ENCODE measurements around the gene CHAC2. TPM values are rescaled to one million over a fixed set of nuclear protein-coding genes. Genes with fewer than 3 reads are reported as not detected.

Gene CHAC2
- total RNA-seq, 1 donor from 2014 or later = 4.5 TPM

DNA sequence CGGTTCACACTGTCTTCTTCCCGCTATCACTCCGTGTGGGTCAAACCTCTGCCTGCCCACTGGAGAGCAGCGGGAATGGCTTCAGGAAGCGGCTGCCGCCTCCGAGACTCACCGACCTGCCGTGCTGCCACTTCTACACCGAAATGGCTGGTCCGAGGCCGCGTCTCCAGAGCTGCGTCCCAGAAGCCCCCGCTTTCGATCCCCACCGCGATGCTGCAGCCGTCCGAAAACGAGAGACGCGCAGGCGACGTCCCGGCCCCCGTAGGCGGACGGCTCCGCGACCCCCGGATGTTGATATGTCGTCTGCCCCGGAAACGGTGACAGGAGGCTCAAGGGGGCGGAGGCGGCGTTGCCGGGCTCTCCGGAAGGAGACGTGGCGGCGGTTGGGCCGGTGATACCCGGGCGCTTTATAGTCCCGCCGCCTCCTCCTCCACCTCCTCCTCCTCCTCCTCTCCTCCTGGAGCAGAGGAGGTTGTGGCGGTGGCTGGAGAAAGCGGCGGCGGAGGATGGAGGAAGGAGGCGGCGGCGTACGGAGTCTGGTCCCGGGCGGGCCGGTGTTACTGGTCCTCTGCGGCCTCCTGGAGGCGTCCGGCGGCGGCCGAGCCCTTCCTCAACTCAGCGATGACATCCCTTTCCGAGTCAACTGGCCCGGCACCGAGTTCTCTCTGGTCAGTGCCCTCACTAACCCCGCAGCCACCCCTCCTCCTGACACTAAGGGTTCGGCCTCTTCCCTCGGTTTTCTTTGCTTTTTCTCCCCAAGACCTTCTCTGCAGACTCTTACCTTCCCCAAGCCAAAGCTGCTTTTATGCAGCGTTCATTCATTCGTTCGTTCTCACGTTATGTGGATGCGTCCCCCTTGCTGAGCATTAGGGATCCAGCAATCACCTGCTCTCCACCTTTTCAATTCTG lies 19.4 kb downstream of the CHAC2 start, which contains the start of the genes ASB3 and ERLEC1:
Gene ASB3 (minus strand): TSS at position 249 of the 909 bp plus-strand sequence. CDS start 21,381 bp downstream, outside the sequence.
Gene ERLEC1 (plus strand): TSS at position 340 of the 909 bp plus-strand sequence. CDS start 167 bp downstream, at position 507.
- Mint-ChIP-seq H3K36me3 (peaks cover 5% of the 10 kb centered on the region), H3K9me3 (no peaks in the 10 kb centered on the region), H3K27me3 (ENCODE audit: insufficient read depth, low read depth) (peaks cover 2% of the 10 kb centered on the region), H3K27ac (peak within 1 kb of the TSS; percentile 98), H3K4me1 (peaks cover 33% of the 10 kb centered on the region), H3K4me3 (peak within 1 kb of the TSS; percentile 98)
- no peak for TF ChIP-seq EZH2phosphoT487 (IDR thresholded peaks at IDR 0.05)
- TF ChIP-seq EZH2 (IDR thresholded peaks at IDR 0.05) = peak; percentile 40
- TF ChIP-seq, protein P1, sequence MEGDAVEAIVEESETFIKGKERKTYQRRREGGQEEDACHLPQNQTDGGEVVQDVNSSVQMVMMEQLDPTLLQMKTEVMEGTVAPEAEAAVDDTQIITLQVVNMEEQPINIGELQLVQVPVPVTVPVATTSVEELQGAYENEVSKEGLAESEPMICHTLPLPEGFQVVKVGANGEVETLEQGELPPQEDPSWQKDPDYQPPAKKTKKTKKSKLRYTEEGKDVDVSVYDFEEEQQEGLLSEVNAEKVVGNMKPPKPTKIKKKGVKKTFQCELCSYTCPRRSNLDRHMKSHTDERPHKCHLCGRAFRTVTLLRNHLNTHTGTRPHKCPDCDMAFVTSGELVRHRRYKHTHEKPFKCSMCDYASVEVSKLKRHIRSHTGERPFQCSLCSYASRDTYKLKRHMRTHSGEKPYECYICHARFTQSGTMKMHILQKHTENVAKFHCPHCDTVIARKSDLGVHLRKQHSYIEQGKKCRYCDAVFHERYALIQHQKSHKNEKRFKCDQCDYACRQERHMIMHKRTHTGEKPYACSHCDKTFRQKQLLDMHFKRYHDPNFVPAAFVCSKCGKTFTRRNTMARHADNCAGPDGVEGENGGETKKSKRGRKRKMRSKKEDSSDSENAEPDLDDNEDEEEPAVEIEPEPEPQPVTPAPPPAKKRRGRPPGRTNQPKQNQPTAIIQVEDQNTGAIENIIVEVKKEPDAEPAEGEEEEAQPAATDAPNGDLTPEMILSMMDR (IDR thresholded peaks at IDR 0.05) = no peak
- peak within 1 kb of the TSS; percentile 88 for H3K27ac ChIP-seq
- H2AFZ ChIP-seq (replicated peaks) = peak within 1 kb of the TSS; percentile 95
- no peaks in the 10 kb centered on the region for H3K36me3 ChIP-seq
- H3K9ac ChIP-seq = peak within 1 kb of the TSS; percentile 86
- peak; percentile 95 for DNase-seq (ENCODE audit: low spot score)
- peak within 1 kb of the TSS; percentile 75 for H3K4me3 ChIP-seq
- H3K79me2 ChIP-seq (ENCODE audit: low read depth) = peaks cover 96% of the 10 kb centered on the region
- peaks cover 39% of the 10 kb centered on the region for H4K20me1 ChIP-seq (ENCODE audit: low read depth)
- H3K4me1 ChIP-seq = peaks cover 21% of the 10 kb centered on the region
- H3K4me2 ChIP-seq = peak within 1 kb of the TSS; percentile 100
- no peaks in the 10 kb centered on the region for H3K27me3 ChIP-seq
- peaks cover 13% of the 10 kb centered on the region for H3F3A ChIP-seq (ENCODE audit: low read depth)
- no peaks in the 10 kb centered on the region for H3K9me3 ChIP-seq (ENCODE audit: low read depth)

DNA sequence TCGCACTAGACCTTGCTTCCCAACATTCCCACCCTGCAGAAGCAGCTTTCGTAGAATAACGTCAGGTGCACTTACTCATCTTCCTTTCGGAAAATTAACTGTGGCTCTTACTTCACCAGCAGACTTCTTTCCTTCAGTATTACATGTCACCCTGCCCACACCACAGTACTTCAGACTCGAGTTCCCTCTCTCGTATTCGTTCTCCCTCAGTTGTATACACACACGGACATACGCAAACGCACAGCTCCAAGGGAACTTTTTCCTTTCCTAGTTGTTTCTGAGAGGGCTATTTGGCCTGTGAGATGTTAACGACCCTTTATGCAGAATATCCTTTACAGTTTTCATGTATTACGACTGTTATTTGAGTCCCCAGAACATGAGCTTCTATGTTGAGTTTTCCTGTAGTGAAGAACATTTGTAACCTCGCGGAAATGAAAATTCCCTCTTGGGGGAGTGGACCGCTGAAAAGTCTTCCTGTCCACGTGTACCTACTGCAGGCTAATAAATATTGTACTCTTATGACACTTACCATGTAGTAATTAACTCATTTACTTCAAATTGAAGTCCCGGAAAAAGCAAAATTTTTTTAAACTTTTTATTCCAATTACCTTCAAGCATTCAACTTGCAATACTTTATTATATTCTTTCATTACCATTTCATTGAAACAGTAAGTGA lies 20.1 kb downstream of the CHAC2 start:
- H3K79me2 ChIP-seq (ENCODE audit: low read depth) = peaks cover 96% of the 10 kb centered on the region
- no peaks in the 10 kb centered on the region for H3K27me3 ChIP-seq
- no peak for DNase-seq (ENCODE audit: low spot score)

DNA sequence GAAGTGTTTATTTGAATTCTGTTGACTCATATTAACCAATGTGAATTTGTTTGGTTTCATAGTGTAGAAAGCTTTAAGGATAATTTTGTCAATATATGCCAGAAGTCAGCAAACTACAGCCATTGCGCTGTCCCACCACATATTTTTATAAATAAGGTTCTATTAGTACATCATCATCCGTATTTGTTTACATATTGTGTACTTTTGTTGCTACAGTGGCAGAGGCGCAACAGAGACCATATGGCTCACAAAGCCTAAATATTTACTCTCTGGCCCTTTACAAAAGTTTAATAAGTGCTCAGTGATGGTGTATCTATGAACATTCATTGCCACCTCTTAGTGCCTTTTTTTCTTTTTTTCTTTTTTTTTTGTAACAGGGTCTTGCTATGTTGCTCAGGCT lies 25.7 kb downstream of the CHAC2 start:
- Histone ChIP-seq H3F3A (ENCODE audit: low read depth) (no peaks in the 10 kb centered on the region), H3K9ac (no peak overlapping the region), H3K79me2 (ENCODE audit: low read depth) (peaks cover 50% of the 10 kb centered on the region), H4K20me1 (ENCODE audit: low read depth) (peaks cover under 1% of the 10 kb centered on the region), H3K27me3 (no peaks in the 10 kb centered on the region), H3K36me3 (peaks cover 18% of the 10 kb centered on the region), H3K27ac (no peak overlapping the region), H2AFZ (replicated peaks) (no peak overlapping the region), H3K4me3 (no peak overlapping the region), H3K9me3 (ENCODE audit: low read depth) (no peaks in the 10 kb centered on the region), H3K4me1 (peaks cover 2% of the 10 kb centered on the region), H3K4me2 (no peak overlapping the region)
- H3K9me3 Mint-ChIP-seq = no peaks in the 10 kb centered on the region
- no peak for TF ChIP-seq EZH2phosphoT487 (IDR thresholded peaks at IDR 0.05)
- TF ChIP-seq, protein P1 (IDR thresholded peaks at IDR 0.05) = no peak
- H3K27me3 Mint-ChIP-seq (ENCODE audit: insufficient read depth, low read depth) = no peaks in the 10 kb centered on the region
- no peaks in the 10 kb centered on the region for H3K36me3 Mint-ChIP-seq
- H3K4me3 Mint-ChIP-seq = no peak overlapping the region
- H3K4me1 Mint-ChIP-seq = peaks cover 5% of the 10 kb centered on the region
- no peak overlapping the region for H3K27ac Mint-ChIP-seq
- no peak for DNase-seq (ENCODE audit: low spot score)

More for the DNA sequence above, 20.1 kb downstream of the CHAC2 start:
- peak overlapping the region; percentile 87 for H3K27ac Mint-ChIP-seq
- no peak for TF ChIP-seq EZH2phosphoT487 (IDR thresholded peaks at IDR 0.05)
- TF ChIP-seq, protein P1 (IDR thresholded peaks at IDR 0.05) = no peak
- no peak for TF ChIP-seq EZH2 (IDR thresholded peaks at IDR 0.05)
- no peaks in the 10 kb centered on the region for H3K9me3 Mint-ChIP-seq
- Histone ChIP-seq H3K4me2 (peak overlapping the region; percentile 100), H4K20me1 (ENCODE audit: low read depth) (peaks cover 37% of the 10 kb centered on the region), H3F3A (ENCODE audit: low read depth) (peaks cover 13% of the 10 kb centered on the region), H3K27ac (peak overlapping the region; percentile 18), H2AFZ (replicated peaks) (no peak overlapping the region), H3K36me3 (no peaks in the 10 kb centered on the region), H3K9me3 (ENCODE audit: low read depth) (no peaks in the 10 kb centered on the region), H3K4me1 (peaks cover 21% of the 10 kb centered on the region), H3K9ac (peak overlapping the region; percentile 86), H3K4me3 (peak overlapping the region; percentile 75)
- peaks cover 2% of the 10 kb centered on the region for H3K36me3 Mint-ChIP-seq
- peak overlapping the region; percentile 98 for H3K4me3 Mint-ChIP-seq
- H3K4me1 Mint-ChIP-seq = peaks cover 33% of the 10 kb centered on the region
- H3K27me3 Mint-ChIP-seq (ENCODE audit: insufficient read depth, low read depth) = peaks cover 2% of the 10 kb centered on the region

Measured in neural progenitor cell (in vitro differentiated cells).